HG03280 (cell line): ENCODE results near the gene PCAT7.

Experiments
- ATAC-seq: cut with Tn5 transposase; IDR thresholded peaks from one replicate; pipeline ENCODE4 v1.9.1; 2021; ENCODE audit warnings: mild to moderate bottlenecking, moderate library complexity; ENCODE audit not compliant: unreplicated experiment

The PCAT7 gene

DNA sequence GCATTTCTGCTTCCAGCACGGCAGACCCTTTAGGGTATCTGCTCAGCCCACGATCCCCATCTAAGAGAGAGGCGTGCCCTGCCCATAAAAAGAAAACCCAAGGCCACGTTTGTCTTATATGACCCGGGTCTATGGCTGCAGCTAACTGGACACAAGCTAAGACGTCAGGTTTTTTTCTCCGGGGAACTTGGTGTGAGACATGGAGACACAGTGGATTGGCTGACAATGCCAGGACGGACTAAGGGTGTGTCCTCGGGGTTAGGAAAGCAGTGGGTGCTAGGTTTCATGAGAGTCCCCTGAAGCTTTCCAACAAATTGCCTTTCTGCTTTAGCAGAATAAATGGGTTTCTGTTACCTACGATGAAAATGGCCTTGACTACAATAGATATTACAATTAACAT is 45.8 kb downstream of the PCAT7 start:
- no peak for ATAC-seq

DNA sequence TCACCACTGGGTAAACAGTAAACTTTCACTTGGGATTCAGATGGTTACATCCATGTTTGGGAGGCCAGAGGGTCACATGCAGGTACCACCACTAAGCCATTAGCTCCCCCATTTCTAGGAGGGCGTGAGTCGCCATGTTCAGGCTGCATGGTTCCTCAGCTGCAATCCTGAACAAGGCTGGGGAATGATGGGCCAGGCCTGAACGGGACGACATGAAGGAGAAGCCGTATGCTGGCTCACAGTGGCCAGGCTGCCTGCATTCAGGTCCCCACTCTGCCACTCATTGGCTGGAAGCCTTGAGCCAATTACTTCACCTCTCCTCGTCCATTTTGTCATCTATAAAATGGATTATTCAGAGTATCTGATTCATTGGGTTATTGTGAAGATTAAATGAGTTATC is 47.8 kb downstream of the PCAT7 start:
- no peak for ATAC-seq

- no peak for ATAC-seq
Measured at GRCh38 chr9:94603259-94604160, 48.6 kb downstream of the PCAT7 start.

GRCh38 chr9:94606646-94607422 is 52.0 kb downstream of the PCAT7 start:
- no peak for ATAC-seq

DNA sequence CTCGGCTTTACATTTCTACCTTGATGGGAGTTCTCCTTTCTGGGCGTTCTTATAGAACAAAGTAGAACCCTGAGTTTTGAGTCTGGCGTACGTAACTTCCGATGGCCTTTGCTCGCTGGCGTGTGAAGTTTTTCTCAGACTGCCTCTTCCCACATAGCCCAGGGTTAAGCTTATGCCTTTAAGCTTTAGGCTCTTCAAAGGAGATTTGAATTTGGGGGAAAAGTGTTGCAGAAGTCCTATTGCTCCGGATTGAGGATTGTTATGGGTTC is 52.5 kb downstream of the PCAT7 start:
- ATAC-seq = no peak

GRCh38 chr9:94610181-94610606 is 55.3 kb downstream of the PCAT7 start:
- ATAC-seq = no peak

DNA sequence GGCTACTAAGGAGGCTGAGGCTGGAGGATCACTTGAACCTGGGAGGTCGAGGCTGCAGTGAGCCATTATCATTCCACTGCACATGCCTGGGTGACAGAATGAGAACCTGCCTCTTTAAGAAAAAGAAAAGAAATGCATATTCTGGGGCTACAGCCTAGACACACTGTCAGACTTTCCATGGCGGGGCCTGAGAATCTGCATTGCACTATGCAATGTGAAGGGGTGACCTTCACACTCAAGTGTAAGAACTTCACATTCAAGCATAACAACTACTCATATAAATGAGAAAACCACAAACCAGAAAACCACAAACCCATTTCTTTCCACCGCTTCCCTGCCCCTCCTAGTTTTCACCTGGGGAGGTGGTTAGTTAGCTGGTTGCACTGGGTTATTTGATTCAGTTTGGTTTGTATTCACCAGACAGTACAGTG is 56.8 kb downstream of the PCAT7 start:
- no peak for ATAC-seq

DNA sequence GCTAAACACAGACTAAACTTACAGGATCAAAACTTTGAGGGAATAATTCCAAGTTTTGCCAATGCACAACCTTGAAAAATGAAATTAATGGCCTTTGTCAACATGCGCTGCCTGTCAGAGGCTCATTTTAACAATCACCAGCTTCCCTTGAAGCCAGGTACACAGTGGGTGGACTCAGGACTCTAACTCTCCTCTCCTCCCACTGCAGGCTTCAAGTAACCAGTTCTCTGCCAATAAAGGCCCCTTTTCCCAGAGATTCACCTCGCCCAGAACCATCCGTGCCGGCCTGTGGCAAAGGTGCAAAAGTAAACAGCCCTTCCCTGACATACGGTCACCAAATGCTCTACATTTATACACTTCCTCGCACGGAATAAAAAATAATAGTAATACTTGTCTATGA is 57.2 kb downstream of the PCAT7 start:
- ATAC-seq = no peak

DNA sequence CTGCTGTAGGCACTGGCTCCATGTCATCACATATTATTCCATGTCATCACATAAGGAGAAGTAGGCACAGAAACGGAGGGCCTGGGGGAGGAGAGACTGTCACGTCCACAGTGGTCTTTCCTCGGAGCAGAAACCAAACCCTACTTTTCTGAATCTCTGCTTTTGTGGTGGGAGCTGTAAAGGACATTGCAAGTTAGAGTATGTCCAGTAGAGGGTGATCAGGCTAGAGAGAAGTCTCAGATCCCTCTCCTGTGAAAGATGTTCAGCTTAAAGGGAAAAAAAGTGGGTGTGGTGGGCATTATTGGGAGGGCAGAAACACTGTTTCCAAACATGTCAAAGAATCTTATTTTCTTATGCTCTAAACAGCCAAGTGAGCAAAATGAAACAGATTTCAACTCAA is 58.1 kb downstream of the PCAT7 start:
- no peak for ATAC-seq

DNA sequence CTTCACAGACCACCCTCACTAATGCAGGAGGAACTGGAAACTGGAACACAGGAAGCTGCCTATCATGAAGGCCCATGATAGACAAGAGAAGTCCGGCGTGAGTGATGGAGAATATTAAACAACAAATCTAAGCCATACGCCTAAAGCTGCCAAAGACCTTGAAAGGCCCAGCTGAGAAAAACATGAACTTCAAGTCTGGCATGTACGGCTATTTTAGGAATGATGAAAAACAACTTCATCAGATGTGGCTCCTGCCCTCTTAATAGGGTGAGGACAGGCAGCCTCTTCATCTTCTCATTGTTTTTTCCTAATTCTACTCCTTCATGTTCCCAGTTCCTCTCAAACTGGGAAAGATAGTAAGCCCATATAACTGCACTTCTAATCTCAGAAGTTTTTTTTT is 64.1 kb downstream of the PCAT7 start:
- ATAC-seq = no peak
